Adrenal gland (tissue), 5 donors: ENCODE data around the gene SNX22.

ENCODE experiments used
- POLR2A ChIP-seq, 2 donors: fragments of 450-650 bp; IDR thresholded peaks; one replicate each; pipeline ENCODE4 v1.6.1; 2017; ENCODE audit warnings: antibody characterized with exemption in 2 of 2, mild to moderate bottlenecking in 2 of 2, moderate library complexity in 1 of 2
- TF ChIP-seq, protein P1 (sequence below), 6 experiments: fragments of 450-650 bp in 4 of 6; fragments of 200-600 bp in 2 of 6; sonication (generic) in 1 of 6; IDR thresholded peaks; 1 replicate in 5 of 6; 2 replicates in 1 of 6; pipeline versions ENCODE4 v1.5.1 to v1.8.0; 2016 to 2021; ENCODE audit warnings: antibody characterized with exemption in 6 of 6, mild to moderate bottlenecking in 2 of 6, moderate library complexity in 1 of 6
- donor health status: DM: no; HTN: no; CAD: no.

GRCh38 chr15:64163659-64164362 is 12.3 kb downstream of the SNX22 start:
- TF ChIP-seq, protein P1, sequence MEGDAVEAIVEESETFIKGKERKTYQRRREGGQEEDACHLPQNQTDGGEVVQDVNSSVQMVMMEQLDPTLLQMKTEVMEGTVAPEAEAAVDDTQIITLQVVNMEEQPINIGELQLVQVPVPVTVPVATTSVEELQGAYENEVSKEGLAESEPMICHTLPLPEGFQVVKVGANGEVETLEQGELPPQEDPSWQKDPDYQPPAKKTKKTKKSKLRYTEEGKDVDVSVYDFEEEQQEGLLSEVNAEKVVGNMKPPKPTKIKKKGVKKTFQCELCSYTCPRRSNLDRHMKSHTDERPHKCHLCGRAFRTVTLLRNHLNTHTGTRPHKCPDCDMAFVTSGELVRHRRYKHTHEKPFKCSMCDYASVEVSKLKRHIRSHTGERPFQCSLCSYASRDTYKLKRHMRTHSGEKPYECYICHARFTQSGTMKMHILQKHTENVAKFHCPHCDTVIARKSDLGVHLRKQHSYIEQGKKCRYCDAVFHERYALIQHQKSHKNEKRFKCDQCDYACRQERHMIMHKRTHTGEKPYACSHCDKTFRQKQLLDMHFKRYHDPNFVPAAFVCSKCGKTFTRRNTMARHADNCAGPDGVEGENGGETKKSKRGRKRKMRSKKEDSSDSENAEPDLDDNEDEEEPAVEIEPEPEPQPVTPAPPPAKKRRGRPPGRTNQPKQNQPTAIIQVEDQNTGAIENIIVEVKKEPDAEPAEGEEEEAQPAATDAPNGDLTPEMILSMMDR (IDR thresholded peaks at IDR 0.05): peak in 1 of 6 experiments; percentile 22
- no peak for TF ChIP-seq POLR2A (IDR thresholded peaks at IDR 0.05)
